ENCODE data around the gene PML. TPM values are rescaled to one million over a fixed set of nuclear protein-coding genes. Genes with fewer than 3 reads are reported as not detected.

PML gene
- total RNA-seq, 1 experiment from 2014 or later = 24.6 TPM

- no peak overlapping the region for H3K4me3 Mint-ChIP-seq
- H4K91ac ChIP-seq (ENCODE audit: insufficient read length, low read depth, low read length) = no peak overlapping the region
- H4K20me1 ChIP-seq (ENCODE audit: control insufficient read depth, insufficient read depth, insufficient read length) = no peaks in the 10 kb centered on the region
- H2AK5ac ChIP-seq (ENCODE audit: insufficient read length, low read length) = no peak overlapping the region
- no peaks in the 10 kb centered on the region for H3K23me2 ChIP-seq (ENCODE audit: insufficient read length, low read depth, low read length, poor library complexity, severe bottlenecking)
- no peak for DNase-seq
- H3T11ph ChIP-seq (ENCODE audit: low read length) = no peak overlapping the region
- H3K9me3 Mint-ChIP-seq = no peaks in the 10 kb centered on the region
- no peaks in the 10 kb centered on the region for H3K27me3 ChIP-seq (ENCODE audit: insufficient read depth, low read length)
- H3K14ac ChIP-seq (ENCODE audit: insufficient read depth, low read length) = no peak overlapping the region; the same call in 1 of the 2 replicates
- no peak overlapping the region for H2BK12ac ChIP-seq (ENCODE audit: insufficient read length, low read depth, low read length)
- no peaks in the 10 kb centered on the region for H3K79me1 ChIP-seq (ENCODE audit: insufficient read depth, low read depth, low read length, poor library complexity, severe bottlenecking)
- TF ChIP-seq CTCF (conservative IDR thresholded peaks at IDR 0.05) = no peak
- no peaks in the 10 kb centered on the region; a peak in 1 of 7 replicates for H3K36me3 Mint-ChIP-seq (ENCODE audit: insufficient read depth in 1 of 3, low read depth in 3 of 3)
- no peak overlapping the region for H2BK120ac ChIP-seq (ENCODE audit: low read depth, low read length, poor library complexity, severe bottlenecking)
- H2BK15ac ChIP-seq (ENCODE audit: low read depth, low read length) = no peak overlapping the region
- no peak overlapping the region for H3K27ac ChIP-seq (ENCODE audit: insufficient read length, low read depth, low read length)
- H3K18ac ChIP-seq (ENCODE audit: insufficient read length, low read depth, low read length) = no peak overlapping the region
- H3K23ac ChIP-seq (ENCODE audit: insufficient read length, low read depth, low read length) = no peak overlapping the region
- peaks cover 9 to 20% of the 10 kb centered on the region in 2 experiments for H3K4me1 Mint-ChIP-seq
- peaks cover 12% of the 10 kb centered on the region for H3K27me3 Mint-ChIP-seq (ENCODE audit: low read depth)
- H4K8ac ChIP-seq (replicated peaks; ENCODE audit: insufficient read length, low read depth, low read length) = no peak overlapping the region
- H3K4me2 ChIP-seq (ENCODE audit: insufficient read depth, insufficient read length, low read length) = no peak overlapping the region
- H3K4ac ChIP-seq (ENCODE audit: low read depth, low read length) = no peak overlapping the region
- H3K27ac Mint-ChIP-seq = no peak overlapping the region; a peak in 2 of 7 replicates
- no peak overlapping the region for H4K5ac ChIP-seq (ENCODE audit: insufficient read length, low read depth, low read length)
- WGBS (ENCODE audit: extremely low coverage, insufficient read length, low lambda C conversion rate) = no CpG with 5 or more reads among the region's 4 CpGs
- no peak overlapping the region for H2BK5ac ChIP-seq (ENCODE audit: insufficient read length, low read length)
- H3K9ac ChIP-seq (ENCODE audit: extremely low read depth, insufficient read length, low read length) = no peak overlapping the region
- no peaks in the 10 kb centered on the region for H3K4me1 ChIP-seq (ENCODE audit: insufficient read depth, low read length)
- no peaks in the 10 kb centered on the region for H3K9me3 ChIP-seq (ENCODE audit: control insufficient read depth, low read depth, low read length)
- H3K56ac ChIP-seq (ENCODE audit: insufficient read length, low read depth, low read length) = no peak overlapping the region
- no peaks in the 10 kb centered on the region for H3K79me2 ChIP-seq (ENCODE audit: insufficient read depth, low read length)
- no peak overlapping the region for H2AFZ ChIP-seq (ENCODE audit: low read length)
- no peak overlapping the region for H2BK20ac ChIP-seq (ENCODE audit: low read depth, low read length, poor library complexity, severe bottlenecking)
These were observed 46.1 kb upstream of the PML start for GRCh38 chr15:73948396-73948795.

Measured in H9 (cell line).